PC-9 (cell line): Measurements from ENCODE around the gene SLC6A3. TPM values are rescaled to one million over a fixed set of nuclear protein-coding genes. Genes with fewer than 3 reads are reported as not detected.

ENCODE experiments used
- BruUV-seq: library from RNA; stranded (reverse); fragments of 400-500 nt; replicated peaks from 2 replicates; lab custom pipeline; 2021; lab: Mats Ljungman, UMichigan
- CTCF ChIA-PET: fragments of 300-600 bp; sonication (Branson Sonifier 250); formaldehyde crosslinking; loops from one replicate; lab custom pipeline; 2022; ENCODE audit warnings: antibody characterized with exemption; lab: Charles Lee
- POLR2A ChIA-PET: fragments of 300-600 bp; sonication (Branson Sonifier 250); formaldehyde crosslinking; loops from one replicate; lab custom pipeline; 2022; ENCODE audit warnings: antibody characterized with exemption; ENCODE audit not compliant: unreplicated experiment; lab: Charles Lee
- DNase-seq, 2 experiments: peaks; one replicate each; pipeline versions ENCODE4 v3.0.0 to v3.0.0-alpha.2; 2015 to 2022; ENCODE audit warnings: mixed read lengths in 1 of 2
- H2AFZ ChIP-seq: fragments of 200-600 bp; sonication (generic); 2 replicates; pipeline ENCODE4 v1.8.1; 2017; ENCODE audit warnings: antibody characterized with exemption
- H3F3A ChIP-seq: fragments of 200-600 bp; sonication (generic); 2 replicates; pipeline ENCODE4 v1.8.1; 2017; ENCODE audit warnings: antibody characterized with exemption, mild to moderate bottlenecking, low read depth; ENCODE audit not compliant: insufficient read depth
- H3K27ac ChIP-seq: fragments of 200-600 bp; sonication (generic); 2 replicates; pipeline ENCODE4 v1.6.1; 2016; ENCODE audit warnings: mixed run types
- H3K27me3 ChIP-seq: fragments of 200-600 bp; sonication (generic); 2 replicates; pipeline ENCODE4 v1.6.1; 2016; ENCODE audit warnings: low read depth, mixed run types; ENCODE audit not compliant: insufficient read depth
- H3K36me3 ChIP-seq: fragments of 200-600 bp; sonication (generic); 2 replicates; pipeline ENCODE4 v1.6.1; 2016; ENCODE audit warnings: low read depth, mixed run types
- H3K4me1 ChIP-seq: fragments of 200-600 bp; sonication (generic); replicated peaks from 2 replicates; pipeline ENCODE4 v1.6.1; 2016; ENCODE audit warnings: mixed run types; ENCODE audit not compliant: insufficient read depth
- H3K4me2 ChIP-seq: fragments of 200-600 bp; sonication (generic); 2 replicates; pipeline ENCODE4 v1.6.1; 2017; ENCODE audit warnings: mixed run types
- H3K4me3 ChIP-seq: fragments of 200-600 bp; sonication (generic); 2 replicates; pipeline ENCODE4 v1.6.1; 2016; ENCODE audit warnings: mixed run types
- H3K79me2 ChIP-seq: fragments of 200-600 bp; sonication (generic); 2 replicates; pipeline ENCODE4 v1.6.1; 2017; ENCODE audit warnings: low read depth, mixed run types
- H3K9me2 ChIP-seq: fragments of 200-600 bp; sonication (generic); 2 replicates; pipeline ENCODE4 v1.8.1; 2017; ENCODE audit warnings: mild to moderate bottlenecking; ENCODE audit not compliant: insufficient read depth
- H3K9me3 ChIP-seq: fragments of 200-600 bp; sonication (generic); 2 replicates; pipeline ENCODE4 v1.8.1; 2016; ENCODE audit warnings: low read depth; ENCODE audit not compliant: insufficient read depth
- H4K20me1 ChIP-seq: fragments of 200-600 bp; sonication (generic); 2 replicates; pipeline ENCODE4 v1.8.1; 2017; ENCODE audit not compliant: insufficient read depth
- EZH2 ChIP-seq: fragments of 200-600 bp; sonication (generic); IDR thresholded peaks from 2 replicates; pipeline ENCODE4 v1.8.0; 2017; ENCODE audit warnings: antibody characterized with exemption, low read depth
- intact Hi-C: fragments of 100-400 bp; cut with micrococcal nuclease; formaldehyde crosslinking; loops from one replicate; pipeline ENCODE4 v1.10.0; 2022; ENCODE audit not compliant: unreplicated experiment
- total RNA-seq: library from RNA; stranded (reverse); gene quantifications from 2 replicates; pipeline ENCODE4 v1.2.3, GENCODE V29; 2021
- TF ChIP-seq, protein P1 (sequence below): fragments of 200-600 bp; sonication (generic); conservative IDR thresholded peaks from 2 replicates; pipeline ENCODE4 v1.6.1; 2017; ENCODE audit warnings: mixed run types, antibody characterized with exemption, mild to moderate bottlenecking, moderate library complexity

The SLC6A3 gene
- total RNA-seq, 1 experiment from 2014 or later = not detected

DNA sequence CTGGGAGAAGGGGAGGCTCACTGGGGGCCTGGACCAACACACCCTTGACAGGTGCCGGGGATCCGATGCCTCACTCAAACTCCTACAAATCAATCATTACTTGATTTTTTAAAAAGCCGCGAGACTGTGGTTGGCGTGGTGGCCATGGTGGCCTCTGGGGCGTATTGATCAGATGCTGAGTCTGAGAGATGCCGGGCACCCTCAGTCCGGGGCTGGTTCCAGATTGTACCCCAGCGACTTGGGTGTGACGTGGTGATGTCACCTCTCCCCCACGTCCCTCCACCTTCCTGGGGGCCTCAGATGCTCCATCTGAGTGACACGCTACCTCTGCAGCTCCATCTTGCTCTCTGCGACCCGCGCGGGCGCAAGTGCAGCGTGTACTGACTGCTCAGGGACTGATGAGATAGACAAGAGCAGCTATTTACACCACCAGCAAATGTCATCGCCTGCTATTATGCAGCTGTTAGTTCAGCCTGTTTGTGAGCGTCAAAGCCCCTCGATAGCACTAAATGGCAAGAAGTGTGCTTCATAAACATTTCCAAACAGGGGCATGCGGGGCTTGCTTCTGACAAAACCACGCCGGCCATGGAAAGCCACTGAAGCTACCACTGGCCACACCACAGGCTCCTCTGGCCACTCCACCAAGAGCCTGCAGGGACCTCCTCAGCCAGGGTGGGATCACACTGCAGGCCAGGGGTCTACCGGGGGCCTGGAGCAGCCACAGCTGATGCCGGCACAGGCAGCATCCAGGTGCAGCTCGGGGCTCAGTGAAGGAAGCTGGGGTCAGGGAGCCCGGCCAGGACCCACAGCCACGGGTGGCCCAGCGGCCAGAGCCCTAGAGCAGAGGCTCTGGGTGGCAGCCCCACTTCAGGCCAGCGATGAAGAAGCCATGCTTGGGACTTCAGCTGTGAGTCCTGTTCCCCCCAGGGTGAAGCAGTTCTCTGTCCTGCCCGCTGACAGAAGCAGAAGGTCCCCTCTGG is 50.1 kb downstream of the SLC6A3 start:
- Histone ChIP-seq H3K4me3 (no peak overlapping the region), H4K20me1 (peaks cover 4% of the 10 kb centered on the region), H3K27ac (no peak overlapping the region), H3F3A (no peaks in the 10 kb centered on the region), H3K4me2 (no peak overlapping the region), H3K9me2 (no peaks in the 10 kb centered on the region), H3K36me3 (no peaks in the 10 kb centered on the region), H3K4me1 (no peaks in the 10 kb centered on the region), H3K27me3 (peaks cover 99% of the 10 kb centered on the region), H3K79me2 (no peaks in the 10 kb centered on the region), H3K9me3 (no peaks in the 10 kb centered on the region), H2AFZ (no peak overlapping the region)
- CTCF ChIA-PET = no interaction called here
- no TSS peak for BruUV-seq
- intact Hi-C loops = no loop called here
- TF ChIP-seq, protein P1, sequence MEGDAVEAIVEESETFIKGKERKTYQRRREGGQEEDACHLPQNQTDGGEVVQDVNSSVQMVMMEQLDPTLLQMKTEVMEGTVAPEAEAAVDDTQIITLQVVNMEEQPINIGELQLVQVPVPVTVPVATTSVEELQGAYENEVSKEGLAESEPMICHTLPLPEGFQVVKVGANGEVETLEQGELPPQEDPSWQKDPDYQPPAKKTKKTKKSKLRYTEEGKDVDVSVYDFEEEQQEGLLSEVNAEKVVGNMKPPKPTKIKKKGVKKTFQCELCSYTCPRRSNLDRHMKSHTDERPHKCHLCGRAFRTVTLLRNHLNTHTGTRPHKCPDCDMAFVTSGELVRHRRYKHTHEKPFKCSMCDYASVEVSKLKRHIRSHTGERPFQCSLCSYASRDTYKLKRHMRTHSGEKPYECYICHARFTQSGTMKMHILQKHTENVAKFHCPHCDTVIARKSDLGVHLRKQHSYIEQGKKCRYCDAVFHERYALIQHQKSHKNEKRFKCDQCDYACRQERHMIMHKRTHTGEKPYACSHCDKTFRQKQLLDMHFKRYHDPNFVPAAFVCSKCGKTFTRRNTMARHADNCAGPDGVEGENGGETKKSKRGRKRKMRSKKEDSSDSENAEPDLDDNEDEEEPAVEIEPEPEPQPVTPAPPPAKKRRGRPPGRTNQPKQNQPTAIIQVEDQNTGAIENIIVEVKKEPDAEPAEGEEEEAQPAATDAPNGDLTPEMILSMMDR = no peak
- TF ChIP-seq EZH2 = no peak
- DNase-seq = no peak
- POLR2A ChIA-PET = no interaction called here

DNA sequence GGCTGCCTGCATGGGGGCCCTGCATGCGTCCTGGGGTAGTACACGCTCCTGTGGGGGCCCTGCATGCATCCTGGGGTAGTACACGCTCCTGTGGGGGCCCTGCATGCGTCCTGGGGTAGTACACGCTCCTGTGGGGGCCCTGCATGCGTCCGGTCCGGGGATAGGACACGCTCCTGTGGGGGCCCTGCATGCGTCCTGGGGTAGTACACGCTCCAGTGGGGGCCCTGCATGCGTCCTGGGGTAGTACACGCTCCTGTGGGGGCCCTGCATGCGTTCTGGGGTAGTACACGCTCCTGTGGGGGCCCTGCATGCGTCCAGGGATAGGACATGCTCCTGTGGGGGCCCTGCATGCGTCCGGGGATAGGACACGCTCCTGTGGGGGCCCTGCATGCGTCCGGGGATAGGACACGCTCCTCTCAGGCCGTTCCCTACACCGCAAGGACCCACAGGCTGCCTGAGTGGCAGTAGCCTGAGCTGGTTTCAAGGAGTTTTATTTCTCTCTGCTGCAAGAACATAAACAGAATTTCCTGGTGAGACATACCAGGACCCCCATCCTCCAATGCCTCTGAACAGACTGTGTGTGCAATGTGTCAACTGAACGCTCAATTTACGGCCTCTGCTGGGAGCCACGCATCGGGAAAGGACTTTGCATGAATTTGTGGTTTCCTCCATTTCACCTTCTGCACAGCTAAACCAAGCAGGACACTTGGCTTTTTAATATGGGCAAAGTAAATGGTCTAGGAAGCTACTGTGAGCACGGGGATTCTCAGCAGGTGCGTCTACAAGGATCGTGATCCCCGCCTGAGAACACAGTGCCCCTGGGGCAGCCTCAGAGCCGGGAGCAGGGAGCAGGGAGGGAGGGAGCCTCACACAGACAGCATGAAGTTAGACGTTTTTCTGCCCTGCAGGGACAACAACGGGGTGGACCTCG is 51.4 kb downstream of the SLC6A3 start:
- CTCF ChIA-PET = no interaction called here
- Histone ChIP-seq H3K27ac (no peak overlapping the region), H3F3A (no peaks in the 10 kb centered on the region), H3K9me2 (no peaks in the 10 kb centered on the region), H3K4me1 (no peaks in the 10 kb centered on the region), H4K20me1 (no peaks in the 10 kb centered on the region; the same call in none of the 2 replicates), H3K27me3 (peaks cover 99% of the 10 kb centered on the region), H3K9me3 (no peaks in the 10 kb centered on the region), H3K4me2 (no peak overlapping the region), H3K79me2 (no peaks in the 10 kb centered on the region), H3K36me3 (no peaks in the 10 kb centered on the region), H3K4me3 (no peak overlapping the region), H2AFZ (no peak overlapping the region)
- BruUV-seq = no TSS peak
- POLR2A ChIA-PET = no interaction called here
- no peak for TF ChIP-seq EZH2
- TF ChIP-seq, protein P1 = no peak
- intact Hi-C loops = no loop called here
- DNase-seq = no peak

DNA sequence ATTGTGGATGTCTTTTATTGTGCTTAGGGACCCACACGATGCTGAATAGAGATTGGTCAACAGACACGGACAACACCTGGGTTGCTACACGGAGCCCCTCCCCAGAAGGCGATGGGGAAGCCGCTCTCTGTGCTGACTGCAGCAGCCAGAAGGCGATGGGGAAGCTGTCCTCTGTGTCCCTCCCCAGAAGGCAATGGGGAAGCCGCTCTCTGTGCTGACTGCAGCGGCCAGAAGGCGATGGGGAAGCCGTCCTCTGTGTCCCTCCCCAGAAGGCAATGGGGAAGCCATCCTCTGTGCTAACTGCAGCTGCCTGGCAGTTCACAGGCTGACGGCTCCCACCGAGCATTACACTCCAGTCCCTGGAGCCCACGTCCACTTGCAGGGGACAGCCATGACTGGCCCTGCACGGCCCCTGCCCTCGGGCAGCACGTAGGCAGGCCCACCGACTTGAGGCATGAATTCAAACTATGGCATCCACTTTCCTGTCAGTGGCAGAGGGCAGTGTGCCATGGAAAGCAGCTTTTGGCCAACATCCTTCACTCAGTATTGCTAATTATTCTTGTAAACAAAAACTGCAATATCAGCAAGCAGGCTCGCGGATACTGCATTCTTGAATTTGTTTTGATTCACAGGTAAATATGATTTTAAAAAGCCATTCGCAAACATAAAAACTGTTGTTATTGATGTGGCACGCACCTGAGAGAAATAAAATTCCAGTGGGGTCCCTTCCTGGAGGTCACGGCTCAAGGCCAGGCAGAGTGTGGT is 52.3 kb downstream of the SLC6A3 start:
- Histone ChIP-seq H3K9me2 (no peaks in the 10 kb centered on the region), H2AFZ (no peak overlapping the region), H4K20me1 (no peaks in the 10 kb centered on the region; the same call in none of the 2 replicates), H3K36me3 (no peaks in the 10 kb centered on the region), H3K9me3 (no peaks in the 10 kb centered on the region), H3K4me3 (no peak overlapping the region), H3K27me3 (peaks cover 99% of the 10 kb centered on the region), H3F3A (no peaks in the 10 kb centered on the region), H3K4me2 (no peak overlapping the region), H3K79me2 (no peaks in the 10 kb centered on the region), H3K4me1 (no peaks in the 10 kb centered on the region), H3K27ac (no peak overlapping the region)
- POLR2A ChIA-PET = no interaction called here
- CTCF ChIA-PET = no interaction called here
- TF ChIP-seq, protein P1 = no peak
- TF ChIP-seq EZH2 = no peak
- intact Hi-C loops = no loop called here
- no peak for DNase-seq
- no TSS peak for BruUV-seq
